Trophoblast cell (in vitro differentiated cells and primary cell): ENCODE measurements around the gene C14orf93.

Source experiments
- DNase-seq, 2 donors: peaks; one replicate each; pipeline ENCODE4 v3.0.0-alpha.2; 2016
- H2AFZ ChIP-seq: 2 replicates; pipeline ENCODE4 v1.6.1; 2013; ENCODE audit warnings: low read length, moderate library complexity, mild to moderate bottlenecking; ENCODE audit not compliant: insufficient read depth, poor library complexity
- H2AK5ac ChIP-seq: 2 replicates; pipeline ENCODE4 v1.6.1; 2013; ENCODE audit warnings: mild to moderate bottlenecking, low read length
- H2BK120ac ChIP-seq: 2 replicates; pipeline ENCODE4 v1.6.1; 2013; ENCODE audit warnings: low read length, mild to moderate bottlenecking, moderate library complexity; ENCODE audit not compliant: insufficient read depth, poor library complexity
- H2BK12ac ChIP-seq: 2 replicates; pipeline ENCODE4 v1.6.1; 2013; ENCODE audit warnings: mild to moderate bottlenecking, low read length, moderate library complexity
- H2BK5ac ChIP-seq: 2 replicates; pipeline ENCODE4 v1.6.1; 2013; ENCODE audit warnings: low read length, low read depth, moderate library complexity, mild to moderate bottlenecking; ENCODE audit not compliant: poor library complexity
- H3K14ac ChIP-seq: 2 replicates; pipeline ENCODE4 v1.6.1; 2013; ENCODE audit warnings: mild to moderate bottlenecking, low read length
- H3K18ac ChIP-seq: 2 replicates; pipeline ENCODE4 v1.6.1; 2013; ENCODE audit warnings: mild to moderate bottlenecking, low read length
- H3K23ac ChIP-seq: 2 replicates; pipeline ENCODE4 v1.6.1; 2013; ENCODE audit warnings: low read length
- H3K27ac ChIP-seq: 2 replicates; pipeline ENCODE4 v1.5.1; 2013; ENCODE audit warnings: low read depth, mild to moderate bottlenecking, inconsistent platforms, low read length, moderate library complexity
- H3K27me3 ChIP-seq: 2 replicates; pipeline ENCODE4 v1.6.1; 2013; ENCODE audit warnings: inconsistent platforms, mild to moderate bottlenecking, low read length, moderate library complexity; ENCODE audit not compliant: insufficient read depth
- H3K36me3 ChIP-seq, 2 experiments: 1 replicate in 1 of 2; 2 replicates in 1 of 2; pipeline ENCODE4 v1.6.1; 2013; ENCODE audit warnings: low read length in 2 of 2, mild to moderate bottlenecking in 2 of 2, moderate library complexity in 1 of 2; ENCODE audit not compliant: insufficient read depth in 2 of 2, control insufficient read depth in 1 of 2
- H3K4ac ChIP-seq: 2 replicates; pipeline ENCODE4 v1.6.1; 2013; ENCODE audit warnings: low read depth, mild to moderate bottlenecking, low read length, moderate library complexity
- H3K4me1 ChIP-seq, 2 experiments: 1 replicate in 1 of 2; 2 replicates in 1 of 2; pipeline ENCODE4 v1.6.1; 2013; ENCODE audit warnings: low read length in 2 of 2, mild to moderate bottlenecking in 2 of 2, moderate library complexity in 1 of 2; ENCODE audit not compliant: insufficient read depth in 2 of 2, control insufficient read depth in 1 of 2
- H3K4me2 ChIP-seq: 2 replicates; pipeline ENCODE4 v1.6.1; 2013; ENCODE audit warnings: inconsistent platforms, mild to moderate bottlenecking, low read length, moderate library complexity
- H3K4me3 ChIP-seq: 2 replicates; pipeline ENCODE4 v1.5.1; 2013; ENCODE audit warnings: mild to moderate bottlenecking, low read depth, low read length, inconsistent platforms
- H3K79me1 ChIP-seq: one replicate; pipeline ENCODE4 v1.6.1; 2013; ENCODE audit warnings: low read length
- H3K79me2 ChIP-seq: 2 replicates; pipeline ENCODE4 v1.6.1; 2013; ENCODE audit warnings: low read length, mild to moderate bottlenecking; ENCODE audit not compliant: control insufficient read depth, insufficient read depth, poor library complexity
- H3K9ac ChIP-seq: 2 replicates; pipeline ENCODE4 v1.6.1; 2013; ENCODE audit warnings: mild to moderate bottlenecking, low read length
- H3K9me3 ChIP-seq: 2 replicates; pipeline ENCODE4 v1.6.1; 2013; ENCODE audit warnings: low read depth, mild to moderate bottlenecking, control low read depth, inconsistent platforms, low read length; ENCODE audit not compliant: insufficient read depth
- H4K12ac ChIP-seq: 2 replicates; pipeline ENCODE4 v1.6.1; 2013; ENCODE audit warnings: low read depth, mild to moderate bottlenecking, low read length, moderate library complexity
- H4K8ac ChIP-seq: 2 replicates; pipeline ENCODE4 v1.6.1; 2013; ENCODE audit warnings: low read depth, mild to moderate bottlenecking, low read length, moderate library complexity
- H4K91ac ChIP-seq: one replicate; pipeline ENCODE4 v1.6.1; 2013; ENCODE audit warnings: low read depth, mild to moderate bottlenecking, low read length, moderate library complexity
- WGBS: extraction: QIAGEN DNeasy Blood & Tissue Kit; methylation state at CpG from one replicate; pipeline ENCODE4 v1.1.7; 2013; ENCODE audit warnings: missing lambda C conversion rate; ENCODE audit not compliant: insufficient read length, insufficient coverage; ENCODE audit errors: extremely low coverage; 5-methylcytosine and 5-hydroxymethylcytosine counted together

C14orf93 gene

DNA sequence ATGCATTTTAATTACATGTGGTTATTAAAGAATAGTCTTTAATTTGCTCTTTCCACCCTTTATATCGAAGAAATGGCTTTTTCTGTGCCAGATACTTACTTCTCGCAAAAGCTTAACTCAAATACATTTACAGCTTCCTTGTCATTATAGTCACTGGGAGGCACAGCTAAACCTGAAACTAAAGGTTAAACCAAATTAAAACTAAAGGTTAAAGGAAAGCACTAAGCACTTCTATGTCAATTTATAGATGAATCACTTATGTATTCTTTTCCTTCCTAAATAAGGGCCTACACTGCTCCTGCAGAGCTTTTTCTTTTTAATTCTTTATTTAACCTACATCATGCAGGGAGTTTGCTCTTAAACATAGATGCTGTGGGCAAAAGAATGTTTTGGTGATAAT is 9.1 kb downstream of the C14orf93 start:
- Histone ChIP-seq H2BK120ac (no peak overlapping the region), H3K27me3 (no peaks in the 10 kb centered on the region), H3K14ac (no peak overlapping the region), H3K27ac (no peak overlapping the region), H3K4me3 (no peak overlapping the region), H3K79me1 (no peaks in the 10 kb centered on the region), H2AK5ac (no peak overlapping the region), H4K12ac (no peak overlapping the region), H2AFZ (no peak overlapping the region), H3K23ac (no peak overlapping the region), H3K9me3 (peaks cover 2% of the 10 kb centered on the region), H3K79me2 (no peaks in the 10 kb centered on the region), H2BK5ac (no peak overlapping the region), H2BK12ac (no peak overlapping the region), H3K4ac (no peak overlapping the region), H3K4me2 (no peak overlapping the region), H3K4me1 (no peaks in the 10 kb centered on the region), H4K8ac (no peak overlapping the region), H3K36me3 (peaks cover 0 to 1% of the 10 kb centered on the region in 2 experiments), H4K91ac (no peak overlapping the region), H3K18ac (no peak overlapping the region), H3K9ac (no peak overlapping the region)
- no peak for DNase-seq
- WGBS = no CpG with 5 or more reads among the region's 2 CpGs

DNA sequence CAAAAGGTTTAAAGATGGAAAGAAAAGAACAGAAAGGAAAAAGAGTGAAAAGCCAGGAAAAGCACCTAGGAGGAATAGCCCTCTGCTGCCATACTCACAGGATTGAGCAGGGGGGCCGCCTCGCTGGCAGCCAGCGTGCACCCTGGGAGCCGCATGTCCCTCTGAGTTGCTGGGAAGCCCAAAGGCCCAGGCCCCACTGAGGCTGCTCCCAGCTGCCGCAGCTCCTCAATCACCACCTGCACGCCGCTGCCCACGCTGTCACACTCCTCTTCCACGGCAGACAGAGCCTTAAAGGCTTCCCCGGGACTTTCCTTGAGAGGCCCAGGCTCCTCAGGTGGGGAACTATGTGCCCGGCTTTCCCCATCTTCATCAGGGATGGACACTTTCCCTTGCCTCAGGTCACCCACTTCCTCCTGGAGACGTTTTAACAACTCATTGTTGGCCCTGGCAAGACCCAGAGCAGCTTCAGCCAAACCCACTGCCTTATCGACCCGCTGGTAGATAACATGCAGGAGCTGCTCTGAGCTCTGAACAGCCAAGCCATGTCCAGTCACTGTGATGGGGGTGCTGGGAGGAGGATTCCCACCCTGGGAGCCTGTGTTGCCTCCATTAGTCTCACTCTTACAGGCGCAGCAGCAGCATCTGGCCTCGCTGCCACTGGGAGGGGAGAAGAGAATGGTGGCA is 11.5 kb downstream of the C14orf93 start:
- Histone ChIP-seq H2BK12ac (no peak overlapping the region), H3K18ac (no peak overlapping the region), H2AK5ac (no peak overlapping the region), H3K4me1 (peaks cover 6 to 10% of the 10 kb centered on the region in 2 experiments), H3K4me3 (no peak overlapping the region), H3K27me3 (no peaks in the 10 kb centered on the region), H3K14ac (no peak overlapping the region), H3K4me2 (no peak overlapping the region), H3K9ac (no peak overlapping the region), H2BK5ac (no peak overlapping the region), H4K8ac (no peak overlapping the region), H3K79me1 (no peaks in the 10 kb centered on the region), H3K36me3 (peaks cover 0 to 2% of the 10 kb centered on the region in 2 experiments), H2BK120ac (no peak overlapping the region), H3K23ac (no peak overlapping the region), H3K4ac (no peak overlapping the region), H3K79me2 (no peaks in the 10 kb centered on the region), H2AFZ (no peak overlapping the region), H4K91ac (no peak overlapping the region), H3K27ac (no peak overlapping the region), H3K9me3 (peaks cover 2% of the 10 kb centered on the region), H4K12ac (no peak overlapping the region)
- no peak for DNase-seq
- no CpG with 5 or more reads among the region's 16 CpGs for WGBS

DNA sequence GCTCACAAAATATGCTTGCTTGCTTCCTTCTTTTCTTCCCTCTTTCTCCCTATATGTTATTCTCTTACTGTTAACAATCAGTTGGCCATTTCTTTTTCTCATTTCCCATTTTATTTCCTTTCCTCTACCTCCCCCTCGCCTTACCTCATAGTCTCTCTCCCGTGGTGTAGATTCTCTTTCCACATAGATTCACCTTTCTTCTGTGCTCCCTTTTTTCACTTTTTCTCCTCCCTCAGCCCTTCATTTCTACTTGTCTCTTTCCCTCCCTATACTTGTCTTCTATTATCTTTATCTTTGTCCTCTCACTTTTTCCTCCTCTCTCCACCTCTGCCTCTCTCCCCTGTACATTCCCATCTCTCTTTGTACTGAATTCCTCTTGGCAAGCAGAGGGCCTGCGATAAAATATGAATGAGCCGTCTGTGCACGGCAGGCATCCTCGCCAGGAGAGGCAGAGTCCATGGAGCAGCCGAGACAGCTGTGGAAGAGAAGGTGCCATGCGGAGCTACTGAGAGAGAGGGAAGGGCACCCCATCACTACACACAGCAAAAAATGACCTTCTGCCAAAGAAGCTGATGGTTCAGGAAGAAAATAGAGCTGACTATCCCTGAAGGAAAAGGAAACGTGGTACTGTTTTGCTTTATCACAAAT is 12.1 kb downstream of the C14orf93 start:
- peaks cover 0 to 2% of the 10 kb centered on the region in 2 experiments for H3K36me3 ChIP-seq
- H3K4me3 ChIP-seq = no peak overlapping the region

DNA sequence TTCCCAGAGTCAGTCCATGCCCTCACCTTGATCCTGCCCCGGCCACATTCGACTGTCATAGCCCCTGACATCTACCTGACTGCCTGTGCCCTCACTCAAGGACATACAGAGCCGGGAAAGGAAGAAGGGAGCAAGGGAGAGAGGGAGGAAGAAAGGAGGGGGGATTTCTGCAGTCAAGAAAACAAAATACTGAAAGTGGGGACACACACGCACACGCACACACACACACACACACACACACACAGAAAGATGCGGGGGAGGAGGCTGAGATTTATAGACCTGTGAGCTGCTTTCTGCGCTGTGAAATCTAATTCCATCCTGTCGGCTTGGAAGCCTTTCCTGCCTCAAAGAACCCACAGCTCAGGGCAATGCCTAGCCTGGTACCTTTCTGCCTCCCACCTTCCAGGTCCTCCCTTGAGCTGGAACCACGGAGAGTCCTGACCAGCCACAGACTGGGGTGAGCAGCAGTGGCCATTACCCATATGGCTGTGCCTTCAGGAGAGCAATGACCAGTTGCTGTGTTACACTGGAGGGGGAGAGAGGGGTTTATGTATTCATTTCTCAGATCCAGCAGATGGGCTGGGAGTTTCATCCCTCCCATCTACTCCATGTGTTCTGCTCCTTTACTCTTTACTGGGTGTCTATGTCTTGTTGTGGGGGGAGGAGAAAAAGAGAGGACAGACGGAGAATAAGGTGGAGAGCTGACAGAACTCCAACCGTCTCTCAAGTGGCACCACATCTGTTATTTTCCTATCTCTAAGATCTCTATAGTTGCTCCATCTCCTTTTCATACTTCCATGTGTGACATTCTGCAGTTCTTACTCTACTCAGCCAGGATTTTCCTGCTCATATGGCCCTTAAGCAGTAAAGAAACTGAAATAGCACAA is 12.9 kb downstream of the C14orf93 start:
- H3K9ac ChIP-seq = no peak overlapping the region
- H2BK120ac ChIP-seq = no peak overlapping the region
- H3K36me3 ChIP-seq = peaks cover 0 to 2% of the 10 kb centered on the region in 2 experiments
- H3K27ac ChIP-seq = no peak overlapping the region
- WGBS = no CpG with 5 or more reads among the region's 11 CpGs
- no peak overlapping the region for H2AK5ac ChIP-seq
- peaks cover 2% of the 10 kb centered on the region for H3K9me3 ChIP-seq
- H3K14ac ChIP-seq = no peak overlapping the region
- no peak overlapping the region for H3K18ac ChIP-seq
- H3K4me1 ChIP-seq = peaks cover 6 to 10% of the 10 kb centered on the region in 2 experiments
- no peaks in the 10 kb centered on the region for H3K27me3 ChIP-seq
- H3K4me2 ChIP-seq = no peak overlapping the region
- H2BK12ac ChIP-seq = no peak overlapping the region
- H4K8ac ChIP-seq = no peak overlapping the region
- H3K79me1 ChIP-seq = no peaks in the 10 kb centered on the region
- H3K79me2 ChIP-seq = no peaks in the 10 kb centered on the region
- H2AFZ ChIP-seq = no peak overlapping the region
- no peak overlapping the region for H4K12ac ChIP-seq
- H3K23ac ChIP-seq = no peak overlapping the region
- H3K4ac ChIP-seq = no peak overlapping the region
- H4K91ac ChIP-seq = no peak overlapping the region
- DNase-seq = no peak
- no peak overlapping the region for H3K4me3 ChIP-seq
- no peak overlapping the region for H2BK5ac ChIP-seq

More for the DNA sequence above, 12.1 kb downstream of the C14orf93 start:
- Histone ChIP-seq H3K4me2 (no peak overlapping the region), H3K27ac (no peak overlapping the region), H3K14ac (no peak overlapping the region), H3K27me3 (no peaks in the 10 kb centered on the region), H3K4ac (no peak overlapping the region), H2BK120ac (no peak overlapping the region), H2BK12ac (no peak overlapping the region), H3K23ac (no peak overlapping the region), H4K12ac (no peak overlapping the region), H3K18ac (no peak overlapping the region), H4K8ac (no peak overlapping the region), H3K79me1 (no peaks in the 10 kb centered on the region), H2AK5ac (no peak overlapping the region), H3K9ac (no peak overlapping the region), H4K91ac (no peak overlapping the region), H3K79me2 (no peaks in the 10 kb centered on the region), H3K9me3 (peaks cover 2% of the 10 kb centered on the region), H2AFZ (no peak overlapping the region), H3K4me1 (peaks cover 6 to 10% of the 10 kb centered on the region in 2 experiments), H2BK5ac (no peak overlapping the region)
- 100% methylated on average over 1 of the region's 9 CpGs for whole genome bisulfite sequencing
- DNase-seq = no peak
